ENCODE results near the gene ZG16B. TPM values are rescaled to one million over a fixed set of nuclear protein-coding genes. Genes with fewer than 3 reads are reported as not detected.

Gene ZG16B
- total RNA-seq, 1 experiment from 2014 or later = 6.9 TPM

DNA sequence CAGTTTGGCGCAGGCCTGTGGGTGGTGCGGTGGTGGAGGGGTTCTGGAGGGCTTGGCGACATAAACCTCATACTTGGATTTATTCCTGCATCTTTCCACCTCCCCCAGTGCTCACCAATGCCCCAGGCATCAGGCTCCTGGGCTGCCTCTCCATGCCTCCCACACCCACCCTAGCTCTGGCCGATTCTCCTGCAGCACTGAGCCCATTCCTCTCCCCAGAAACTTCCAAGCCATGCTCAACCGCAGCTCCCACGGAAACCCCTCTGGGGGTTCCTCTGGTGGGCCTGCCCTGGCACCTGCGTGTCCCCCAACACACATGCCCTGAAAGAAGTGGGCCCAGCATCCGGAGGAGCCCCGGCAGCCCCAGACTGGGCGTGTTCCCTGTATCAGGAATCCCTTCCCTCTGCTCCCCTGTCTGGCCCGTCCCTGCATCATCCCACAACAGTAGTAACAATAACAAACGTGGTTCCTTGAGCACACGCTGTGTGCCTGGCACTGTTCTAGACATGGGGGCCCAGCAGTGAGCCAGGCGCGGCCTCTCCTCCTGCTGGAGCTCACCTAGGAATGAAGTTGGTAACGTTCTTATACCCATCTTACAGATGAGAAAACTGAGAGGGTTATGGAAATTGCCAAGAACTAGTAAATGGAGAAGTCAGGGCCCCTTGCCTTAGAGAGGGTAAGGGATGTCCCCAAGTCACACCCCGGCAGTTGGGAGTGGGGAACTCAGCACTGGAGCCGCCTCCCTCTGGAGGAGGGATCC, 10.7 kb upstream of the ZG16B start:
- ChIA-PET POLR2A (no interaction called here), CTCF (no interaction called here)
- Mint-ChIP-seq H3K27ac (ENCODE audit: low read depth, unreplicated experiment) (no peak overlapping the region), H3K4me3 (ENCODE audit: unreplicated experiment) (no peak overlapping the region), H3K27me3 (ENCODE audit: insufficient read depth, unreplicated experiment) (no peaks in the 10 kb centered on the region), H3K4me1 (ENCODE audit: insufficient read depth, unreplicated experiment) (no peaks in the 10 kb centered on the region), H3K9me3 (ENCODE audit: unreplicated experiment) (no peaks in the 10 kb centered on the region), H3K36me3 (ENCODE audit: insufficient read depth, unreplicated experiment) (peaks cover 5% of the 10 kb centered on the region)
- intact Hi-C loops (cut with micrococcal nuclease) = no loop called here
- TF ChIP-seq, protein P1, sequence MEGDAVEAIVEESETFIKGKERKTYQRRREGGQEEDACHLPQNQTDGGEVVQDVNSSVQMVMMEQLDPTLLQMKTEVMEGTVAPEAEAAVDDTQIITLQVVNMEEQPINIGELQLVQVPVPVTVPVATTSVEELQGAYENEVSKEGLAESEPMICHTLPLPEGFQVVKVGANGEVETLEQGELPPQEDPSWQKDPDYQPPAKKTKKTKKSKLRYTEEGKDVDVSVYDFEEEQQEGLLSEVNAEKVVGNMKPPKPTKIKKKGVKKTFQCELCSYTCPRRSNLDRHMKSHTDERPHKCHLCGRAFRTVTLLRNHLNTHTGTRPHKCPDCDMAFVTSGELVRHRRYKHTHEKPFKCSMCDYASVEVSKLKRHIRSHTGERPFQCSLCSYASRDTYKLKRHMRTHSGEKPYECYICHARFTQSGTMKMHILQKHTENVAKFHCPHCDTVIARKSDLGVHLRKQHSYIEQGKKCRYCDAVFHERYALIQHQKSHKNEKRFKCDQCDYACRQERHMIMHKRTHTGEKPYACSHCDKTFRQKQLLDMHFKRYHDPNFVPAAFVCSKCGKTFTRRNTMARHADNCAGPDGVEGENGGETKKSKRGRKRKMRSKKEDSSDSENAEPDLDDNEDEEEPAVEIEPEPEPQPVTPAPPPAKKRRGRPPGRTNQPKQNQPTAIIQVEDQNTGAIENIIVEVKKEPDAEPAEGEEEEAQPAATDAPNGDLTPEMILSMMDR (IDR thresholded peaks at IDR 0.05; ENCODE audit: unreplicated experiment) = no peak
- DNase-seq (ENCODE audit: unreplicated experiment) = no peak
- BruUV-seq (replicated peaks) = no TSS peak

DNA sequence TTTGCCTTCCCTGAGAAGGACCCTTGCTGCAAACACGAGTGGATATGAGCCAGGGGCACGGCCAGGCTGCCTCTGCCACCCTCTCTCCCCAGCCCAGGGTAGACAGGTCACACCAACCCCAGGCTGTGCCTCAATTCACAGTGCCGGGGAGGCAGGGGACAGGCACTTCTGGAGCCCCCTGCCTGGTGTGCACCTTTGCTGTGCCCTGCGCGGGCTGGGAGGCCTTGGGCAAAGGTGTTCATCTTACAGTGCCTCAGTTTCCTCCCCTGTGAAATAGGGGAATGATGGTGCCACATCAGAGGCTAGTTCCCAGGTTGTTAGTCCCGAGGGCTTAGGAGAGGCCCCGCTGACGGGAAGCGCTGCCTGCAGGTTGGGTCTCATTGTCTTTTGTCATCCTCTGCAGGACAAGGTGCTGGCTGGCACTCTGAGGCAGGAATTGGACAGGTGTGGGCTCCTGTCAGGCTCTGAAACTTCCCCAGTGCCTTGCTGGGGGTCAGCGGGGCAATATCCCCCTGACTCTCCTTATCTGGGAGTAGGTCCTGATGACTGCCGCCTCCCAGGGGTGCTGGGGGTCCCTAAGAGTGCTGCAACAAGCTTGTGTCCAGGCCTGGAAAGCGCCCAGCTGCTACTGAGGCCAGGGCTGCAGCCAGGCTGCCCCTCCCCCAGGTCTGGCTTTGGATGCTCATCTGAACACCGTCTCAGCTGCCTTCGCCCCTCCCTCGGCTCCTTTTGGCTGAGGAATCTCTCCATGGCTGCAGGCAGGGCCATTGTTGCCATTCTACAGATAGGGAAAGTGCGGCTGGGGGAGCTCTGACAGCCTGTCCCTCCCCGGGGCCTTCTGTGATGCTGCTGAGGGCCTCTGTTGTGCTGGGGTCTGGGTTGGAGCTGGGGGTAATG, 9.9 kb upstream of the ZG16B start:
- no TSS peak for BruUV-seq (replicated peaks)
- POLR2A ChIA-PET = no interaction called here
- no peaks in the 10 kb centered on the region for H3K4me1 Mint-ChIP-seq (ENCODE audit: insufficient read depth, unreplicated experiment)
- no peak overlapping the region for H3K27ac Mint-ChIP-seq (ENCODE audit: low read depth, unreplicated experiment)
- TF ChIP-seq, protein P1 (IDR thresholded peaks at IDR 0.05; ENCODE audit: unreplicated experiment) = no peak
- DNase-seq (ENCODE audit: unreplicated experiment) = no peak
- no peaks in the 10 kb centered on the region for H3K9me3 Mint-ChIP-seq (ENCODE audit: unreplicated experiment)
- intact Hi-C loops (cut with micrococcal nuclease) = no loop called here
- no peaks in the 10 kb centered on the region for H3K27me3 Mint-ChIP-seq (ENCODE audit: insufficient read depth, unreplicated experiment)
- CTCF ChIA-PET = no interaction called here
- H3K4me3 Mint-ChIP-seq (ENCODE audit: unreplicated experiment) = no peak overlapping the region
- no peaks in the 10 kb centered on the region for H3K36me3 Mint-ChIP-seq (ENCODE audit: insufficient read depth, unreplicated experiment)

DNA sequence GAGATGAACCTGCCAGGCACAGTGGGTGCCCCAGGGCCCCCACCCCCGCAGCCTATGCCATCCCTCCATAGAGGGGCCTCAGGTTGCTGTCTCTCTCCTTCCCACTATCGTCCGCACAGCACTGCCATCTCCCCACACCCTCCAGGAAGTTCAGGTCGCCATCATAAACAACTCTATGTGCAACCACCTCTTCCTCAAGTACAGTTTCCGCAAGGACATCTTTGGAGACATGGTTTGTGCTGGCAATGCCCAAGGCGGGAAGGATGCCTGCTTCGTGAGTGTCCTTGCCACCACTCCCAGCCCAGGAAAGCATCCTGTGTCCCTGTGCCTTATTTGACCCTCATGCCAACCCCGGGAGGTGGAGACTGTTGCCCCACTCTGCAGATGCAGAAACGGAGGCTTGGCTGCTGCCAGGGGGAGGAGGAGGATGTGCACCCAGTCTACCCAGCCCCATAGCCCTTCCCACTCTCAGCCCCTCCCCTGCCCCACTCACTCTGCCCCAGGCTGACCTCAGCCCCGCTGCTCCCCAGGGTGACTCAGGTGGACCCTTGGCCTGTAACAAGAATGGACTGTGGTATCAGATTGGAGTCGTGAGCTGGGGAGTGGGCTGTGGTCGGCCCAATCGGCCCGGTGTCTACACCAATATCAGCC, 9.1 kb upstream of the ZG16B start:
- no peaks in the 10 kb centered on the region for H3K36me3 Mint-ChIP-seq (ENCODE audit: insufficient read depth, unreplicated experiment)
- CTCF ChIA-PET = no interaction called here
- no peaks in the 10 kb centered on the region for H3K27me3 Mint-ChIP-seq (ENCODE audit: insufficient read depth, unreplicated experiment)
- intact Hi-C loops (cut with micrococcal nuclease) = no loop called here
- BruUV-seq (replicated peaks) = no TSS peak
- H3K4me3 Mint-ChIP-seq (ENCODE audit: unreplicated experiment) = no peak overlapping the region
- TF ChIP-seq, protein P1 (IDR thresholded peaks at IDR 0.05; ENCODE audit: unreplicated experiment) = no peak
- no peak for DNase-seq (ENCODE audit: unreplicated experiment)
- no peaks in the 10 kb centered on the region for H3K4me1 Mint-ChIP-seq (ENCODE audit: insufficient read depth, unreplicated experiment)
- no peaks in the 10 kb centered on the region for H3K9me3 Mint-ChIP-seq (ENCODE audit: unreplicated experiment)
- no peak overlapping the region for H3K27ac Mint-ChIP-seq (ENCODE audit: low read depth, unreplicated experiment)
- POLR2A ChIA-PET = interaction anchor here (0.7 kb wide), 1 partner anchor 9 kb away, joined by 4 read pairs; no protein-coding TSS in a partner anchor
